SK-N-SH (cell line): ENCODE results near the gene NEK9. TPM values are rescaled to one million over a fixed set of nuclear protein-coding genes. Genes with fewer than 3 reads are reported as not detected.
"Not testable (repeated sequence)": the region's sequence is repeated elsewhere in the genome, so short reads cannot be mapped to it uniquely, and the experiment has no call there.

ENCODE experiments used
- CTCF ChIA-PET: fragments of 300-600, 350-600 bp; formaldehyde crosslinking; extraction: SDS; loops from one replicate; lab custom pipeline; 2021; lab: Yijun Ruan, JAX
- POLR2A ChIA-PET: fragments of 350-600 bp; sonication (Branson Sonifier 250); formaldehyde crosslinking; extraction: SDS; loops from one replicate; lab custom pipeline; 2020; ENCODE audit warnings: antibody characterized with exemption, inconsistent platforms; lab: Yijun Ruan, JAX
- DNase-seq: peaks from one replicate; pipeline ENCODE4 v3.0.0; 2012
- H2AFZ ChIP-seq: fragments of 200-600 bp; sonication (generic); 2 replicates; pipeline ENCODE4 v1.8.1; 2016; ENCODE audit warnings: antibody characterized with exemption, mild to moderate bottlenecking, low read depth
- H3F3A ChIP-seq: fragments of 200-600 bp; sonication (generic); replicated peaks from 2 replicates; pipeline ENCODE3; 2016; ENCODE audit warnings: antibody characterized with exemption, mild to moderate bottlenecking; ENCODE audit not compliant: insufficient read depth
- H3K27ac ChIP-seq, 2 experiments: fragments of 200-500 bp in 1 of 2; fragments of 200-600 bp in 1 of 2; sonication (Bioruptor generic) in 1 of 2; sonication (generic), shearing (Covaris generic) in 1 of 2; 2 replicates each; pipeline versions ENCODE4 v1.5.1 to v1.6.1; 2014 to 2016; ENCODE audit warnings: low read depth in 2 of 2, inconsistent platforms in 1 of 2, low read length in 1 of 2, mild to moderate bottlenecking in 1 of 2, mixed read lengths in 1 of 2
- H3K27me3 ChIP-seq: fragments of 200-600 bp; sonication (generic), shearing (Covaris generic); 2 replicates; pipeline ENCODE4 v1.6.1; 2016; ENCODE audit warnings: mixed run types; ENCODE audit not compliant: insufficient read depth
- H3K36me3 ChIP-seq, 2 experiments: fragments of 200-500 bp in 1 of 2; fragments of 200-600 bp in 1 of 2; sonication (Bioruptor generic) in 1 of 2; sonication (generic) in 1 of 2; replicated peaks in 1 of 2; 2 replicates each; pipeline versions ENCODE3 to v1.5.1; 2014 to 2016; ENCODE audit warnings: low read length in 1 of 2, mild to moderate bottlenecking in 1 of 2; ENCODE audit not compliant: insufficient read depth in 2 of 2, control insufficient read depth in 1 of 2
- H3K4me1 ChIP-seq, 2 experiments: fragments of 200-500 bp in 1 of 2; fragments of 200-600 bp in 1 of 2; sonication (Bioruptor generic) in 1 of 2; sonication (generic), shearing (Covaris generic) in 1 of 2; 2 replicates each; pipeline versions ENCODE4 v1.5.1 to v1.6.1; 2014 to 2016; ENCODE audit warnings: low read depth in 1 of 2, low read length in 1 of 2, mixed run types in 1 of 2; ENCODE audit not compliant: insufficient read depth in 2 of 2, control insufficient read depth in 1 of 2
- H3K4me2 ChIP-seq: fragments of 200-600 bp; sonication (generic), shearing (Covaris generic); 2 replicates; pipeline ENCODE4 v1.6.1; 2017; ENCODE audit warnings: mixed run types
- H3K4me3 ChIP-seq, 2 experiments: fragments of 200-500 bp in 1 of 2; fragments of 200-600 bp in 1 of 2; sonication (Bioruptor generic) in 1 of 2; sonication (generic), shearing (Covaris generic) in 1 of 2; 2 replicates each; pipeline versions ENCODE4 v1.5.1 to v1.8.1; 2014 to 2016; ENCODE audit warnings: low read depth in 2 of 2, inconsistent platforms in 1 of 2, low read length in 1 of 2, mild to moderate bottlenecking in 1 of 2, mixed read lengths in 1 of 2, moderate library complexity in 1 of 2
- H3K79me2 ChIP-seq: fragments of 200-600 bp; sonication (generic); 2 replicates; pipeline ENCODE4 v1.8.1; 2017; ENCODE audit warnings: mild to moderate bottlenecking; ENCODE audit not compliant: insufficient read depth
- H3K9ac ChIP-seq: fragments of 200-600 bp; sonication (generic); 2 replicates; pipeline ENCODE4 v1.6.1; 2017; ENCODE audit warnings: mixed run types
- H3K9me2 ChIP-seq: fragments of 200-600 bp; sonication (generic); 2 replicates; pipeline ENCODE4 v1.6.1; 2017; ENCODE audit warnings: mixed run types
- H3K9me3 ChIP-seq: fragments of 200-600 bp; sonication (generic); 2 replicates; pipeline ENCODE4 v1.6.1; 2017; ENCODE audit warnings: mixed run types, mild to moderate bottlenecking, moderate library complexity
- H4K20me1 ChIP-seq: fragments of 200-600 bp; sonication (generic); 2 replicates; pipeline ENCODE4 v1.6.1; 2017; ENCODE audit warnings: mild to moderate bottlenecking, mixed run types; ENCODE audit not compliant: insufficient read depth
- CHD2 ChIP-seq: fragments of 150-350 bp; IDR thresholded peaks from 2 replicates; pipeline ENCODE4 v1.6.1; 2018; ENCODE audit warnings: low read length; ENCODE audit not compliant: partially characterized antibody
- EP300 ChIP-seq, 2 experiments: IDR thresholded peaks; 2 replicates each; pipeline versions ENCODE4 v1.4.0 to v1.6.1; 2012; ENCODE audit warnings: borderline replicate concordance in 1 of 2, low read depth in 1 of 2, low read length in 1 of 2
- FOSL2 ChIP-seq: IDR thresholded peaks from 2 replicates; pipeline ENCODE4 v1.4.0; 2012; ENCODE audit warnings: low read depth, mild to moderate bottlenecking, moderate library complexity, borderline replicate concordance
- FOXJ3 ChIP-seq: sonication (generic); formaldehyde crosslinking; IDR thresholded peaks from 2 replicates; pipeline ENCODE4 v1.5.1; 2020; ENCODE audit warnings: mild to moderate bottlenecking, missing genetic modification reagents
- FOXM1 ChIP-seq: IDR thresholded peaks from 2 replicates; pipeline ENCODE4 v1.4.0; 2012; ENCODE audit warnings: low read depth, mild to moderate bottlenecking
- GATA2 ChIP-seq: sonication (generic); formaldehyde crosslinking; IDR thresholded peaks from 2 replicates; pipeline ENCODE4 v1.5.0; 2020; ENCODE audit warnings: mild to moderate bottlenecking, missing genetic modification reagents
- JUND ChIP-seq: IDR thresholded peaks from 2 replicates; pipeline ENCODE4 v1.4.0; 2012
- POLR2AphosphoS5 ChIP-seq: IDR thresholded peaks from 2 replicates; pipeline ENCODE4 v1.6.1; 2012; ENCODE audit warnings: low read depth, low read length
- RFX5 ChIP-seq: IDR thresholded peaks from 2 replicates; pipeline ENCODE4 v1.6.1; 2012; ENCODE audit warnings: mild to moderate bottlenecking, improper control_type of control experiment, low read length
- TEAD4 ChIP-seq: IDR thresholded peaks from 2 replicates; pipeline ENCODE4 v1.4.0; 2012; ENCODE audit warnings: mild to moderate bottlenecking, borderline replicate concordance; ENCODE audit not compliant: insufficient read depth
- USF2 ChIP-seq: fragments of 150-350 bp; IDR thresholded peaks from 2 replicates; pipeline ENCODE4 v1.6.1; 2017; ENCODE audit warnings: antibody characterized with exemption, low read length, low read depth, borderline replicate concordance
- YY1 ChIP-seq: IDR thresholded peaks from 2 replicates; pipeline ENCODE4 v1.4.0; 2012; ENCODE audit warnings: low read depth, mild to moderate bottlenecking
- WGBS: methylation state at CpG from one replicate; pipeline ENCODE4 v1.1.6; 2017; ENCODE audit warnings: low lambda C conversion rate; 5-methylcytosine and 5-hydroxymethylcytosine counted together
- polyA plus RNA-seq, 3 experiments: library from polyadenylated mRNA; depleted of rRNA; stranded (reverse); fragments of >200 nt; gene quantifications; 2 replicates each; pipeline ENCODE4 v1.2.3, GENCODE V29; 2012
- TF ChIP-seq, protein P1 (sequence below): IDR thresholded peaks from 2 replicates; pipeline ENCODE4 v1.4.0; 2012; ENCODE audit warnings: low read depth

Gene NEK9
- polyA plus RNA-seq, 1 of the 3 experiments (the other 2 are of a cell fraction) = 48.1 TPM

- TF ChIP-seq TEAD4 = no peak
- TF ChIP-seq FOSL2 = no peak
- TF ChIP-seq, protein P1, sequence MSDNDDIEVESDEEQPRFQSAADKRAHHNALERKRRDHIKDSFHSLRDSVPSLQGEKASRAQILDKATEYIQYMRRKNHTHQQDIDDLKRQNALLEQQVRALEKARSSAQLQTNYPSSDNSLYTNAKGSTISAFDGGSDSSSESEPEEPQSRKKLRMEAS = no peak
- no peak for TF ChIP-seq POLR2AphosphoS5
- TF ChIP-seq YY1 = no peak
- TF ChIP-seq FOXM1 = no peak
- no peak for TF ChIP-seq USF2
- TF ChIP-seq EP300 (IDR thresholded peaks at IDR 0.05; ENCODE audit: borderline replicate concordance in 1 of 2, low read depth in 1 of 2, low read length in 1 of 2) = no peak
Observed at GRCh38 chr14:75151851-75152250, 25.0 kb upstream of the NEK9 start (continued).

DNA sequence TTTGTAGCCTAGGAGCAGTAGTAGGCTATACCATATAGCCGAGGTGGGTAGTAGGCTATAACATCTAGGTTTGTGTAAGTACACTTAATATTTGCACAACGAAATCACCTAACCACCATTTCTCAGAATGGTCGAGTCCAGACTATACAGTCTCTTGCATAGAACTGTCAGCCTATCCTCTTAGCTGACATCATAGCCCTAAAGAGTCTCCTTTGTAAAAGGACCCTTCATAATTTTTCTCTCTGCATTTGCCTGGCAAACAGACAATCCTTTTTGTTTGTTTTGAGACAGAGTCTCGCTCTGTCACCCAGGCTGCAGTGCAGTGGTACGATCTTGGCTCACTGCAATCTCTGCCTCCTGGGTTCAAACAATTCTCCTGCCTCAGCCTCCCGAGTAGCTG, 23.8 kb upstream of the NEK9 start:
- H3K4me3 ChIP-seq, H3K27ac ChIP-seq, H3F3A ChIP-seq, POLR2A ChIA-PET, H3K9me2 ChIP-seq, H3K9ac ChIP-seq, DNase-seq, H3K9me3 ChIP-seq, H2AFZ ChIP-seq, H3K4me1 ChIP-seq, H3K4me2 ChIP-seq, CTCF ChIA-PET, H3K27me3 ChIP-seq: not testable (repeated sequence)
- WGBS = 93% methylated on average over 5 of the region's 6 CpGs
- Histone ChIP-seq H3K79me2 (peaks cover 62% of the 10 kb centered on the region), H3K36me3 (peaks cover 24 to 26% of the 10 kb centered on the region in 2 experiments), H4K20me1 (peaks cover 15% of the 10 kb centered on the region)

- Histone ChIP-seq H3K4me3 (no peak overlapping the region), H3K4me1 (no peaks in the 10 kb centered on the region; a peak in 1 of 4 replicates), H3K27me3 (no peaks in the 10 kb centered on the region), H3K9me3 (no peaks in the 10 kb centered on the region), H3K27ac (no peak overlapping the region), H3K9me2 (no peaks in the 10 kb centered on the region), H2AFZ (no peak overlapping the region), H3K9ac (no peak overlapping the region), H3F3A (no peaks in the 10 kb centered on the region), H4K20me1 (peaks cover 10% of the 10 kb centered on the region), H3K36me3 (peaks cover 24 to 26% of the 10 kb centered on the region in 2 experiments), H3K4me2 (no peak overlapping the region), H3K79me2 (peaks cover 59% of the 10 kb centered on the region)
- CTCF ChIA-PET = no interaction called here
- DNase-seq = no peak
- POLR2A ChIA-PET = no interaction called here
- TF ChIP-seq CHD2 = no peak
- no peak for TF ChIP-seq FOXJ3
- TF ChIP-seq GATA2 (CRISPR knock-in tag) = no peak
- TF ChIP-seq, protein P1 = no peak
- no peak for TF ChIP-seq RFX5
- no peak for TF ChIP-seq POLR2AphosphoS5
- no peak for TF ChIP-seq JUND
- 95% methylated on average over 2 of the region's 2 CpGs for WGBS
Observed at GRCh38 chr14:75150150-75150549, 23.3 kb upstream of the NEK9 start.
